ENCODE results near the gene LGALS8.

Gene LGALS8

GRCh38 chr1:236540813-236541465 is 17.2 kb downstream of the LGALS8 start:
- no peak for TF ChIP-seq ARNTL (CRISPR knock-in tag; IDR thresholded peaks at IDR 0.05; ENCODE audit: borderline replicate concordance, low read depth)
- TF ChIP-seq TCF4 (CRISPR knock-in tag; IDR thresholded peaks at IDR 0.05; ENCODE audit: borderline replicate concordance) = no peak
- no peak for TF ChIP-seq PATZ1 (CRISPR knock-in tag; IDR thresholded peaks at IDR 0.05; ENCODE audit: borderline replicate concordance)
- TF ChIP-seq TOX (CRISPR knock-in tag; IDR thresholded peaks at IDR 0.05; ENCODE audit: borderline replicate concordance) = no peak
- TF ChIP-seq ZNF8 (CRISPR knock-in tag; IDR thresholded peaks at IDR 0.05) = no peak
- TF ChIP-seq ZNF70 (CRISPR knock-in tag; IDR thresholded peaks at IDR 0.05) = no peak
- ATAC-seq = no peak

GRCh38 chr1:236541710-236542109 is 17.9 kb downstream of the LGALS8 start:
- TF ChIP-seq OSR1 (CRISPR knock-in tag; IDR thresholded peaks at IDR 0.05) (no peak), CSDC2 (CRISPR knock-in tag; IDR thresholded peaks at IDR 0.05) (no peak), TSHZ2 (CRISPR knock-in tag; IDR thresholded peaks at IDR 0.05) (no peak), GLIS3 (CRISPR knock-in tag; IDR thresholded peaks at IDR 0.05) (no peak), ZNF8 (CRISPR knock-in tag; IDR thresholded peaks at IDR 0.05) (no peak), ZFP3 (CRISPR knock-in tag; IDR thresholded peaks at IDR 0.05) (no peak), ZC3H10 (CRISPR knock-in tag; IDR thresholded peaks at IDR 0.05) (no peak), CSRNP3 (CRISPR knock-in tag; IDR thresholded peaks at IDR 0.05) (no peak), ZNF70 (CRISPR knock-in tag; IDR thresholded peaks at IDR 0.05) (no peak), TOX (CRISPR knock-in tag; IDR thresholded peaks at IDR 0.05; ENCODE audit: borderline replicate concordance) (no peak), PPARA (CRISPR knock-in tag; IDR thresholded peaks at IDR 0.05; ENCODE audit: borderline replicate concordance) (no peak), SNAI2 (CRISPR knock-in tag; IDR thresholded peaks at IDR 0.05) (no peak), BACH2 (CRISPR knock-in tag; IDR thresholded peaks at IDR 0.05; ENCODE audit: borderline replicate concordance) (no peak), POU6F1 (CRISPR knock-in tag; IDR thresholded peaks at IDR 0.05; ENCODE audit: borderline replicate concordance, low read depth) (no peak), ZNF565 (CRISPR knock-in tag; conservative IDR thresholded peaks at IDR 0.05; ENCODE audit: low read depth) (no peak), ARNTL (CRISPR knock-in tag; IDR thresholded peaks at IDR 0.05; ENCODE audit: borderline replicate concordance, low read depth) (no peak), RARB (CRISPR knock-in tag; IDR thresholded peaks at IDR 0.05) (no peak), ZFP30 (CRISPR knock-in tag; IDR thresholded peaks at IDR 0.05) (no peak), ESRRG (CRISPR knock-in tag; IDR thresholded peaks at IDR 0.05) (no peak)
- no peak for ATAC-seq

- peak; percentile 42 for ATAC-seq
- TF ChIP-seq ARNTL (CRISPR knock-in tag; IDR thresholded peaks at IDR 0.05; ENCODE audit: borderline replicate concordance, low read depth) (no peak), ZC3H10 (CRISPR knock-in tag; IDR thresholded peaks at IDR 0.05) (no peak), TSHZ2 (CRISPR knock-in tag; IDR thresholded peaks at IDR 0.05) (no peak), ESRRG (CRISPR knock-in tag; IDR thresholded peaks at IDR 0.05) (no peak), SNAI2 (CRISPR knock-in tag; IDR thresholded peaks at IDR 0.05) (no peak), BACH2 (CRISPR knock-in tag; IDR thresholded peaks at IDR 0.05; ENCODE audit: borderline replicate concordance) (no peak), CSDC2 (CRISPR knock-in tag; IDR thresholded peaks at IDR 0.05) (no peak), ISL1 (CRISPR knock-in tag; IDR thresholded peaks at IDR 0.05) (no peak), ZFP30 (CRISPR knock-in tag; IDR thresholded peaks at IDR 0.05) (no peak), OSR1 (CRISPR knock-in tag; IDR thresholded peaks at IDR 0.05) (no peak), CSRNP3 (CRISPR knock-in tag; IDR thresholded peaks at IDR 0.05) (no peak)
These were observed 19.4 kb downstream of the LGALS8 start for GRCh38 chr1:236543065-236543669.
